ENCODE measurements around the gene PARD3. TPM values are rescaled to one million over a fixed set of nuclear protein-coding genes. Genes with fewer than 3 reads are reported as not detected.

The PARD3 gene
- total RNA-seq, 2 donors from 2014 or later: 31.6 to 41.6 TPM

GRCh38 chr10:34599026-34599795, 215.9 kb downstream of the PARD3 start:
- no peaks in the 10 kb centered on the region for H3K27me3 ChIP-seq
- no peaks in the 10 kb centered on the region for H3K36me3 ChIP-seq
- TF ChIP-seq CTCF (IDR thresholded peaks at IDR 0.05): no peak
- H3K4me1 ChIP-seq: no peaks in the 10 kb centered on the region
- no peak overlapping the region for H3K27ac ChIP-seq
- DNase-seq (ENCODE audit: low spot score): no peak
- H3K9me3 ChIP-seq: no peaks in the 10 kb centered on the region
- no peak overlapping the region for H3K4me3 ChIP-seq

GRCh38 chr10:34596351-34596750, 218.7 kb downstream of the PARD3 start:
- H3K9me3 ChIP-seq: no peaks in the 10 kb centered on the region
- TF ChIP-seq CTCF (IDR thresholded peaks at IDR 0.05): no peak
- H3K4me1 ChIP-seq: no peaks in the 10 kb centered on the region
- no peaks in the 10 kb centered on the region for H3K36me3 ChIP-seq
- H3K27ac ChIP-seq: no peak overlapping the region
- no peak overlapping the region for H3K4me3 ChIP-seq
- no peak for DNase-seq (ENCODE audit: low spot score)
- no peaks in the 10 kb centered on the region for H3K27me3 ChIP-seq

- Histone ChIP-seq H3K9me3 (no peaks in the 10 kb centered on the region), H3K36me3 (no peaks in the 10 kb centered on the region), H3K4me1 (no peaks in the 10 kb centered on the region), H3K27ac (no peak overlapping the region), H3K4me3 (no peak overlapping the region), H3K27me3 (no peaks in the 10 kb centered on the region)
- DNase-seq (ENCODE audit: low spot score): no peak
- TF ChIP-seq CTCF (IDR thresholded peaks at IDR 0.05): no peak
These were observed 221.2 kb downstream of the PARD3 start for GRCh38 chr10:34593930-34594329.

- Histone ChIP-seq H3K4me3 (no peak overlapping the region), H3K9me3 (no peaks in the 10 kb centered on the region), H3K36me3 (no peaks in the 10 kb centered on the region), H3K27ac (no peak overlapping the region), H3K27me3 (no peaks in the 10 kb centered on the region), H3K4me1 (no peaks in the 10 kb centered on the region)
- no peak for DNase-seq (ENCODE audit: low spot score)
- no peak for TF ChIP-seq CTCF (IDR thresholded peaks at IDR 0.05)
These were observed 221.7 kb downstream of the PARD3 start for GRCh38 chr10:34593374-34593890.

GRCh38 chr10:34590793-34591192, 224.3 kb downstream of the PARD3 start:
- H3K4me1 ChIP-seq: no peaks in the 10 kb centered on the region
- H3K27ac ChIP-seq: no peak overlapping the region
- H3K36me3 ChIP-seq: no peaks in the 10 kb centered on the region
- no peak for TF ChIP-seq CTCF (IDR thresholded peaks at IDR 0.05)
- no peak overlapping the region for H3K4me3 ChIP-seq
- no peaks in the 10 kb centered on the region for H3K9me3 ChIP-seq
- no peak for DNase-seq (ENCODE audit: low spot score)
- no peaks in the 10 kb centered on the region for H3K27me3 ChIP-seq

GRCh38 chr10:34589275-34589674, 225.8 kb downstream of the PARD3 start:
- H3K9me3 ChIP-seq: no peaks in the 10 kb centered on the region
- no peaks in the 10 kb centered on the region for H3K36me3 ChIP-seq
- H3K4me1 ChIP-seq: no peaks in the 10 kb centered on the region
- DNase-seq (ENCODE audit: low spot score): no peak
- no peak for TF ChIP-seq CTCF (IDR thresholded peaks at IDR 0.05)
- no peak overlapping the region for H3K27ac ChIP-seq
- H3K4me3 ChIP-seq: no peak overlapping the region
- no peaks in the 10 kb centered on the region for H3K27me3 ChIP-seq
